GM23248 (cell line): Measurements from ENCODE around the gene NANS. TPM values are rescaled to one million over a fixed set of nuclear protein-coding genes. Genes with fewer than 3 reads are reported as not detected.

ENCODE experiments used
- DNase-seq: peaks from one replicate; pipeline ENCODE4 v3.0.0-alpha.2; 2015
- H2AFZ ChIP-seq: fragments of 200-600 bp; sonication (generic); 2 replicates; pipeline ENCODE4 v1.6.1; 2016; ENCODE audit warnings: antibody characterized with exemption
- H3F3A ChIP-seq: fragments of 200-600 bp; sonication (generic); 2 replicates; pipeline ENCODE4 v1.6.1; 2016; ENCODE audit warnings: mild to moderate bottlenecking, antibody characterized with exemption, mixed run types; ENCODE audit not compliant: insufficient read depth
- H3K27ac ChIP-seq: fragments of 200-600 bp; sonication (generic); 2 replicates; pipeline ENCODE4 v1.5.1; 2016; ENCODE audit warnings: mild to moderate bottlenecking
- H3K27me3 ChIP-seq: fragments of 200-600 bp; sonication (generic); replicated peaks from 2 replicates; pipeline ENCODE4 v1.6.1; 2016; ENCODE audit warnings: mild to moderate bottlenecking; ENCODE audit not compliant: insufficient read depth
- H3K36me3 ChIP-seq: fragments of 200-600 bp; sonication (generic); 2 replicates; pipeline ENCODE4 v1.6.1; 2016; ENCODE audit warnings: low read depth, mild to moderate bottlenecking
- H3K4me1 ChIP-seq: fragments of 200-600 bp; sonication (generic); 2 replicates; pipeline ENCODE4 v1.6.1; 2016; ENCODE audit warnings: mild to moderate bottlenecking; ENCODE audit not compliant: insufficient read depth
- H3K4me2 ChIP-seq: fragments of 200-600 bp; sonication (generic); one replicate; pipeline ENCODE4 v1.6.1; 2016; ENCODE audit warnings: mild to moderate bottlenecking; ENCODE audit not compliant: unreplicated experiment
- H3K4me3 ChIP-seq: fragments of 200-600 bp; sonication (generic); 2 replicates; pipeline ENCODE4 v1.5.1; 2016; ENCODE audit warnings: mild to moderate bottlenecking
- H3K79me2 ChIP-seq: fragments of 200-600 bp; sonication (generic); 2 replicates; pipeline ENCODE4 v1.6.1; 2016; ENCODE audit warnings: mild to moderate bottlenecking; ENCODE audit not compliant: insufficient read depth
- H3K9ac ChIP-seq: fragments of 200-600 bp; sonication (generic); 2 replicates; pipeline ENCODE4 v1.6.1; 2016; ENCODE audit warnings: mild to moderate bottlenecking
- H3K9me2 ChIP-seq: fragments of 200-600 bp; sonication (generic); 2 replicates; pipeline ENCODE4 v1.6.1; 2016; ENCODE audit warnings: mixed run types, mild to moderate bottlenecking, moderate library complexity; ENCODE audit not compliant: insufficient read depth
- H3K9me3 ChIP-seq: fragments of 200-600 bp; sonication (generic); one replicate; pipeline ENCODE4 v1.6.1; 2017; ENCODE audit warnings: low read depth
- H4K20me1 ChIP-seq: fragments of 200-600 bp; sonication (generic); 2 replicates; pipeline ENCODE4 v1.6.0; 2016; ENCODE audit not compliant: insufficient read depth
- EZH2 ChIP-seq: fragments of 200-600 bp; sonication (generic); IDR thresholded peaks from 2 replicates; pipeline ENCODE4 v1.6.1; 2018; ENCODE audit warnings: antibody characterized with exemption, mild to moderate bottlenecking; ENCODE audit not compliant: insufficient read depth, poor library complexity, severe bottlenecking
- EZH2phosphoT487 ChIP-seq: fragments of 200-600 bp; sonication (generic); IDR thresholded peaks from 2 replicates; pipeline ENCODE4 v1.6.1; 2018; ENCODE audit warnings: antibody characterized with exemption, moderate library complexity, mild to moderate bottlenecking, low read depth; ENCODE audit not compliant: insufficient read depth
- WGBS, 2 experiments: methylation state at CpG; one replicate each; pipeline ENCODE4 v1.1.6; 2015 to 2017; ENCODE audit warnings: low lambda C conversion rate in 2 of 2, low coverage in 1 of 2; ENCODE audit errors: missing lambda C conversion rate in 2 of 2; 5-methylcytosine and 5-hydroxymethylcytosine counted together
- in situ Hi-C: fragments of 300-500 bp; cut with MboI; formaldehyde crosslinking; loops from 2 replicates; pipeline ENCODE4 v1.15.0; 2020
- polyA plus RNA-seq: library from polyadenylated mRNA; unstranded; fragments of >200 nt; fragmentation: Nextera tagmentation; extraction: Ambion mirVana; gene quantifications from 2 replicates; pipeline ENCODE4 v1.2.1, GENCODE V29; 2016
- total RNA-seq: library from RNA; depleted of rRNA; stranded (reverse); fragments of >200 nt; shearing (Covaris generic); gene quantifications from 2 replicates; pipeline ENCODE4 v1.2.3, GENCODE V29; 2014

NANS gene
- total and polyA plus RNA-seq, 2 experiments from 2014 or later, result 80.8 to 128 TPM

DNA sequence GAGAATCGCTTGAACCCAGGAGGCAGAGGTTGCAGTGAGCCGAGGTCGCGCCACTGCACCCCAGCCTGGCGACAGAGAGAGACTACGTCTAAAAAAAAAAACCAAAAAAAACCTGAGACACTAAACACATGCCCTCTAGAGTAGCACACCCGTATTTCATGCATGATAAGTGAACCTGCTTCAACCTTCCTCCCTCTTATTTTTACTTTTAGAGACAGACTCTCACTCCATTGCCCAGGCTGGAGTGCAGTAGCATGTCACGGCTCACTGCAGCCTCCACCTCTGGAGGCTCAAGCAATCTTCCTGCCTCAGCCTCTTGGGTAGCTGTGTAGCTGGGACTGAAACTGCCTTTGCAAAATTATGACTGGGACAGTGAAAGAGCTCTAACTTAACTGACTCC is 17.6 kb upstream of the NANS start:
- peaks cover 16% of the 10 kb centered on the region; the same call in 1 of the 2 replicates for H3F3A ChIP-seq
- no peaks in the 10 kb centered on the region for H4K20me1 ChIP-seq
- H3K4me3 ChIP-seq, result no peak overlapping the region
- in situ Hi-C loops, result no loop called here
- TF ChIP-seq EZH2, result no peak
- 0 out of 2 replicates have a peak overlapping the region, but pooled peaks have one; percentile 8 for H2AFZ ChIP-seq
- no peaks in the 10 kb centered on the region for H3K79me2 ChIP-seq
- no peaks in the 10 kb centered on the region for H3K27me3 ChIP-seq
- no peak for DNase-seq
- WGBS, 2 experiments, result 81 to 84% methylated on average over 8 of the region's 8 CpGs
- peaks cover 39% of the 10 kb centered on the region for H3K4me1 ChIP-seq
- no peak overlapping the region for H3K9ac ChIP-seq
- H3K27ac ChIP-seq, result no peak overlapping the region
- no peak overlapping the region for H3K4me2 ChIP-seq
- no peaks in the 10 kb centered on the region for H3K9me3 ChIP-seq
- H3K9me2 ChIP-seq, result no peaks in the 10 kb centered on the region
- no peaks in the 10 kb centered on the region for H3K36me3 ChIP-seq

DNA sequence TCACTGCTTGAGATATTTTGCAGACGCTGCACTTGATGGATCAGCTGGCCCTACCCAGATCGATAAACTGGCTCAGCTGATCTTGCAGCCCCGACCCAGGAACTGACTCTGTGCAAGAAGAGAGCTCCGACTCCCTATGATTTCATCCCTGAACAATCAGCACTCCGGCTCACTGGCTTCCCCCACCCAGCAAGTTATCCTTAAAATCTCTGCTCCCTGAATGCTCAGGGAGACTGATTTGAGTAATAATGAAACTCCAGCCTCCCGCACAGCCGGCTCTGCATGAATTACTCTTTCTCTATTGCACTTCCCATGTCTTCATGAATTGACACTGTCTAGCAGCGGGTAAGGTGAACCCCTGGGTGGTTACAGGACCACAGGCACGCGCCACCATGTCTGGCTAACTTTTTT is 16.9 kb upstream of the NANS start:
- Histone ChIP-seq H3K79me2 (no peaks in the 10 kb centered on the region), H3K4me3 (no peak overlapping the region), H3K36me3 (no peaks in the 10 kb centered on the region), H3K4me1 (peaks cover 36% of the 10 kb centered on the region), H3K9me3 (no peaks in the 10 kb centered on the region), H3K9me2 (no peaks in the 10 kb centered on the region), H3K27me3 (no peaks in the 10 kb centered on the region), H3K9ac (no peak overlapping the region), H3F3A (peaks cover 16% of the 10 kb centered on the region; the same call in 1 of the 2 replicates), H3K4me2 (peak overlapping the region; percentile 27), H3K27ac (no peak overlapping the region), H4K20me1 (no peaks in the 10 kb centered on the region), H2AFZ (0 out of 2 replicates have a peak overlapping the region, but pooled peaks have one; percentile 8)
- in situ Hi-C loops, result no loop called here
- WGBS, 2 experiments, result 73 to 74% methylated on average over 10 of the region's 10 CpGs
- TF ChIP-seq EZH2 (no peak), EZH2phosphoT487 (no peak)
- DNase-seq, result peak; percentile 38

DNA sequence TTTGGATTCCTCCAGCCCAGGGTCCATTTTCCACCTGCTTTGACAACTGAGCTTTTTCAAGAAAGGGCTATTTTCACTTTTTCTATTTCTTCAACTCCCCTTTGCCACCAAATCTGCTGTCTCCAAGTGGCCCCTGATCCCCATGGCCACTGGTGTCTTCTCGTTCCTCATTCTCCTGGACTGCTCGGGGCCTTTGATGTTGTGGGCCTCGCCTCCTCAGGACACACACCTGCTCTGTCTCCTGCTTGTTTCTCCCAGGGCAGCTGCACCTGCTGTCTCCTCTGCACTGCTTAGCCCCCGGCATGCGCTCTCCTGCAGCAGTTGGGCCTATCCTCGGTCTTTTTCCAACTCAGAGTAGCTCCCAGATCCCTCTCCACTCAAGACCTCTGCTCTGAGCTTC is 16.3 kb upstream of the NANS start:
- H3K27ac ChIP-seq, result no peak overlapping the region
- peaks cover 12% of the 10 kb centered on the region; the same call in 1 of the 2 replicates for H3F3A ChIP-seq
- H3K27me3 ChIP-seq, result no peaks in the 10 kb centered on the region
- no peaks in the 10 kb centered on the region for H4K20me1 ChIP-seq
- H3K4me2 ChIP-seq, result no peak overlapping the region
- TF ChIP-seq EZH2phosphoT487 (no peak), EZH2 (no peak)
- no peak overlapping the region for H3K9ac ChIP-seq
- H3K79me2 ChIP-seq, result no peaks in the 10 kb centered on the region
- 0 out of 2 replicates have a peak overlapping the region, but pooled peaks have one; percentile 8 for H2AFZ ChIP-seq
- in situ Hi-C loops, result no loop called here
- H3K9me2 ChIP-seq, result no peaks in the 10 kb centered on the region
- no peaks in the 10 kb centered on the region for H3K36me3 ChIP-seq
- peaks cover 30% of the 10 kb centered on the region for H3K4me1 ChIP-seq
- WGBS, 2 experiments, result 79 to 82% methylated on average over 6 of the region's 6 CpGs
- DNase-seq, result no peak
- no peaks in the 10 kb centered on the region for H3K9me3 ChIP-seq
- no peak overlapping the region for H3K4me3 ChIP-seq

DNA sequence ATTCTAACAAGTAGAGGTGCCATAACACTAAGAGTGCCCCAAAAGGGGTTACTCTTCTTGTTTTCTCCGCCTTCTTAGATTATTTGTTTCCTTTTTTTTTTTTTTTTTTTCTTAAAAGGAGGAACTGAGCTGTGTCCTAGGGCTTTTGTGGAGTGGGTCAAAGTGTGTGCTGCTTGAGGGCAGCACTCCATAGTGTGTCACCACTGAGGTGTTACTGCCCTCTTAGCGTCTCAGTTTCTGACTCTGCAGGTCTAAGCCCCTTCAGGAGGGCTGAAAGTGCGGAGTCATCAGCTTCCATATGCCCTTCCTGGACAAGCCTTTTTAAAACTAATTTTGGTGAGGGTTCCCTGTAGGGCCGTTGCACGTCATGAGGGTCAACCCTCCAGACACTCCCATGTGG is 12.6 kb upstream of the NANS start:
- Histone ChIP-seq H3K79me2 (no peaks in the 10 kb centered on the region), H2AFZ (no peak overlapping the region), H3K4me1 (peaks cover 9% of the 10 kb centered on the region), H3K9ac (no peak overlapping the region), H3F3A (no peaks in the 10 kb centered on the region), H3K9me3 (no peaks in the 10 kb centered on the region), H3K27me3 (no peaks in the 10 kb centered on the region), H3K36me3 (no peaks in the 10 kb centered on the region), H3K4me3 (no peak overlapping the region), H3K27ac (no peak overlapping the region), H4K20me1 (no peaks in the 10 kb centered on the region), H3K4me2 (no peak overlapping the region), H3K9me2 (no peaks in the 10 kb centered on the region)
- WGBS, 2 experiments, result 82 to 83% methylated on average over 5 of the region's 5 CpGs
- in situ Hi-C loops, result no loop called here
- DNase-seq, result no peak
- TF ChIP-seq EZH2 (no peak), EZH2phosphoT487 (no peak)
